DND-41 (cell line): ENCODE data around the gene IL12RB2.

Experiments used
- CTCF ChIP-seq: IDR thresholded peaks from 2 replicates; pipeline ENCODE4 v1.5.1; 2012; ENCODE audit warnings: borderline replicate concordance, low read length, moderate library complexity, mild to moderate bottlenecking; ENCODE audit not compliant: poor library complexity, severe bottlenecking; ENCODE audit errors: extremely low read depth
- EZH2 ChIP-seq: IDR thresholded peaks from 3 replicates; pipeline ENCODE4 v1.6.1; 2012; ENCODE audit warnings: borderline replicate concordance, low read depth, mild to moderate bottlenecking, moderate library complexity, low read length, inconsistent platforms; ENCODE audit not compliant: severe bottlenecking

- no peak for TF ChIP-seq CTCF
- no peak for TF ChIP-seq EZH2
These were observed 25.2 kb downstream of the IL12RB2 start for GRCh38 chr1:67332653-67333529.
